Stimulated activated naive CD4-positive, alpha-beta T cell (primary cell): Measurements from ENCODE around the gene ANKRD45.
"Not testable (repeated sequence)": the region's sequence is repeated elsewhere in the genome, so short reads cannot be mapped to it uniquely, and the experiment has no call there.

Source experiments
- DNase-seq, 6 experiments: peaks; one replicate each; lab custom pipeline; 2025; lab: John Stamatoyannopoulos, UW

Gene ANKRD45

DNA sequence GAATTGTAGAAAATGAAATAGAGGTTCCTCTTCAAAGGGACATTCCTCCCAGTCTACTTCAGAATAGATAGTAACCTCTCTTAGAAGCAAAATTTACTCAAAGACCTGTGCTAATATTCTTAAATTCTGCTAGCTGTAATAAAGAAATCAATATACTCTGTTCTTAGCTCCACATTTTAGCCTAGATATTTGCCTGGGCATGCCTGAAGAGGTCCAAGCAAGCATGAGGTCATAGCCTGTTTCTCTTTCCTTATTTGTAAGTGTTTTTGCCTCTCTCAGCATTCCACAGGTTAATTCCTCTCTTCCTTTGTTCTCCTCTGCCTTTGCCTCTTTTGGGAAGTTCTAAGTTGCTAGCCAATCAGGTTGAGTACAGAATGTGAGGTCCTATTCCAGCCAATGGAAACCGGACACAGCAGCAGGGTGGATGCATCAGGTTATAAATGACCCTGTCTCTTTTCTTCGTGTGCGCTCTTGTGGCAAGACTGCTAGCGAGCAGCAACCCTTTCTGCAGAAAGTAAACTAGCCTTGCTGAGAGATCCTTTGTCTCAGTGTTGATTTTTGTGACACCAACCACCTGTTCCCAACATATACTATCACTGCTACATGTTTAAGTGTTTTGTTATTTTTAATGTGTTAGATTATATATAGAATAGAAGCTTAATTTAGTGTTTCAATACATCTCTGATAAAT lies 27.1 kb downstream of the ANKRD45 start:
- not testable (repeated sequence) for DNase-seq

- no peak for DNase-seq
These were observed 30.5 kb downstream of the ANKRD45 start for GRCh38 chr1:173639102-173639501.

DNA sequence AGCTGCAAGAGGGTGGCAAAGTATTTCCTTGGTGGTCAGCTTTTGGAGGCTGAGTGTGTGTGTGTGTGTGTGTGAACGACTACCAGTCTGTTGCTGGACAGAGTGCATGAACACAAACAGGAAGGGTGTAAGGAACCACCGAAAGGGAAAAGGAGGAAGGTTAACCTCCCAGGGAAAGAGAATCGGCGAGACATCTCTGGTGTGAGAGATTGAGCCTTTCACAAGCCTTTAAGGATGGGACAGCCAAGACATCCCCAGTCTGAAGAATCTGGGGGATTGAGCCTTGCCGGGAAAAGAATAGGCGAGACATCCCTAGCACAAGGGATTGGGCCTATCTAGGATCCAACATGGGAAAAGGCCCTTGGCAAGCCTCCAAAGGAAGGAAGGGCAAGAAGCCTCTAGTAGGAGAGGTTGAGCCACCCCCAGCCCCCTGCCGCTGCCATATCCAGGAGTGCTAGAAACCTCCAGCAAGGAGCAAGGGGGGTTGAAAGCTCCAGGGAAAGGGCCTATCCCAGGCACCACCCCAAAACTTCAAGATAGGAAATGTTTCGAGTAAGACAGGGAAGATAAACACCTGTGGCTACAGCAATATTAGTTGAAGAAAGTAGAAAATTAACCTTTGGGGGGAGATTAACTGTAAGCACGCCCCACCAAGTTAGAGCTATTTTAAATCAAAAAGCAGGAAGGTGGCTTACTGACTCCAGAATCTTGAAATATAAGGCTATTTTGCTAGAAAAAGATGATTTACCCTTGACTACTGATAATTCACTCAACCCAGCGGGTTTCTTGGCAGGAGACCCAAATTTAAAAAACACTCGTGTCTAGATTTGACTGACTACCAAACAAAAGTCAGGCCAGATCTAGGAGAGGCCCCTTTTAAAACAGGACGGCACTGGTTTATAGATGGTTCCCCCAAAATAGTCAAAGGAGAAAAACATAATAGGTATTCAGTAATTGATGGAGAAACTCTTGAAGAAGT lies 31.3 kb downstream of the ANKRD45 start:
- DNase-seq: no peak

GRCh38 chr1:173637236-173638042 lies 32.2 kb downstream of the ANKRD45 start:
- not testable (repeated sequence) for DNase-seq

GRCh38 chr1:173635116-173635515 lies 34.5 kb downstream of the ANKRD45 start, which contains the start of gene TEX50:
TSS of gene TEX50 (plus strand) at chr1:173635338. CDS start at chr1:173635522, 184 bp downstream.
- no peak for DNase-seq

GRCh38 chr1:173628888-173629287 lies 40.8 kb downstream of the ANKRD45 start:
- DNase-seq: peak in 1 of 6 experiments; percentile 1

DNA sequence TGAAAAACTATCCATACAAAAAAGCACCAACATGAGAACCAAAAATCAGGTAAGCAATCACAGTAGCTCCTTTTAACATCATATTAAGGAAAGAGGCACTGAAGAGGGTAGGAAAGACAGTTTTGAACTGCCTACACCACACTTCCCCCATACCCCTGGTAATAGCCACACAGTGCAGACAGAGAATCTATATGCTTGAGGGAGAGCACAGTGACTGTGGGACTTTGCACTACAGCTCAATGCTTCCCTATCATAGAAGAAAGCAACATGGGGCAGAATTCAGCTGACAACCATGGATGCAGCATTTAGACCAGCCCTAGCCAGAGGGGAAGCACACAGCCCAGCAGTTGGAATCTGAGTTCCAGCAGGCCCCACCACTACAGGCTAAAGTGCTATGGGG lies 42.4 kb downstream of the ANKRD45 start:
- DNase-seq: no peak

DNA sequence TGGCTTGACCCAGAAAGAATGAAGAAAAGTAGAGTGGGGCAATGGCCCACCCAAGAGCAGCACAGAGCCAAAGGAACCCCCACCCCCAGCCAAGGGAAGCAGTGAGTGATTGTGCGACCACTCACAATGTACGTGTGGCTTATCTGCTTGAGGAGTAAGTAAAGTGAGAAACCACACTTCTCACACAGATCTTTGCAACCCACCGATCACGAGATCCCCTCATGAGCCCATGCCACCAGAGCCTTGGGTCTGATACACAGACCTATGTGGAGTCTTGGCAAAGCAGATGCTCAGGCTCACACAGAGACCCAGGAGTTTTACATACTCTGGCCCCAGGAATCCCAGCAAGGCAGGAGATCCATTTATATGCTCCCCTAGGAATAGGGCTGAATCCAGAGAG lies 52.8 kb downstream of the ANKRD45 start:
- DNase-seq: no peak

DNA sequence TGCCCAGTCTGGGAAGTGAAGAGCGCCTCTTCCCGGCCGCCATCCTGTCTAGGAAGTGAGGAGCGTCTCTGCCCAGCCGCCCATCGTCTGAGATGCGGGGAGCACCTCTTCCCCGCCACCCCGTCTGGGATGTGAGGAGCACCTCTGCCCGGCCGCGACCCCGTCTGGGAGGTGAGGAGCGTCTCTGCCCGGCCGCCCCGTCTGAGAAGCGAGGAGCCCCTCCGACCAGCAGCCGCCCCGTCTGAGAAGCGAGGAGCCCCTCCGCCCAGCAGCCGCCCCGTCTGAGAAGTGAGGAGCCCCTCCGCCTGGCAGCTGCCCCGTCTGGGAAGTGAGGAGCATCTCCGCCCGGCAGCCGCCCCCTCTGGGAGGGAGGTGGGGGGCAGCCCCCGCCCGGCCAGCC lies 56.6 kb downstream of the ANKRD45 start:
- DNase-seq: not testable (repeated sequence)

DNA sequence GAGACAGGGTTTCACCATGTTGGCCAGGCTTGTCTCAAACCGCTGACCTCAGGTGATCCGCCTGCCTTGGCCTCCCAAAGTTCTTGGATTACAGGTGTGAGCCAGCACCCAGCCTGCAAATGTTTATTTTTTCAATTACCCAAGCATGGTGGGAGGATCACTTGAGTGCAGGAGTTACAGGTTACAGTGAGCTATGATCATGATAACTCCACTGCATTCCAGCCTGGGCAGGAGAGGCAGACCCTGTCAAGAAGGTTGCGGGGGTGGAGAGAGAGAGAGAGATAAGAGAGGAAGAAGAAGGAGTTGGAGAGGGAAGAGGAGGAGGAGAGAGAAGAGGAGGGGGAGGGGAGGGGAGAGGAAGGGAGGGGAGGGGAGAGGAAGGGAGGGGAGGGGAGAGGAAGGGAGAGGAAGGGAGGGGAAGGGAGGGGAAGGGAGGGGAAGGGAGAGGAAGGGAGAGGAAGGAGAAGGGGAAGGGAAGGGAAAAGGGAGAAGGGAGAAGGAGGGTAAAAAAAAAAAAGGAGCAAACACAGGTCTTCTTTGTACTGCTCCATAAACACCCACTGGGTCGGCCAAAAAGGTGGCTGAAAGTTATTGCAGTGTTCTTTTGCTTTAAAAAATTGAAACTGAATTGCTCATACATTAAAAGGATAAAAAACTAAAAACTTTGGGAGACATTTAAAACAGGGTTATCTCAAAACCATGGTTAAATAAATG lies 61.0 kb downstream of the ANKRD45 start:
- DNase-seq: no peak

GRCh38 chr1:173603056-173603591 lies 66.5 kb downstream of the ANKRD45 start, which contains the start of gene SLC9C2:
TSS of gene SLC9C2 (minus strand) at chr1:173603072. CDS start at chr1:173601776, 1,296 bp downstream.
- DNase-seq: no peak

DNA sequence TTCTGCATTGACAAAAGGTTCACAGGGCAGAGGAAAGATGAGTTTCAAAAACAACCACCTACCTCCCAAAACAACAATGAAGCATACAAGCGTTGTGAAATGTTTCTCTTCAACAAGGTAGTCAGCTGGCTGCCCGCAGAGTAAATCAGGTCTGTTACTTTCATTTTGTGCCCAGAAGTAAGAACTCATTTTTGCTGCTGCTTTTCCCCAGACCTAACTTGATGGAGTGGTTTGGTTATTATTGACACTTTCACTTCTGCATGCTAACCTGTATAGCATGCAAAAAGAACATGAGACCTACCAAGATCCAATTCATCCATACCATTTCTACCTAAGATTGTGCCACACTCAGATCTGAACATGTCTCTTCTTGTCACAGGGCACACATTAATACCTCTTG lies 68.1 kb downstream of the ANKRD45 start:
- no peak for DNase-seq

GRCh38 chr1:173596097-173596825 lies 73.4 kb downstream of the ANKRD45 start:
- DNase-seq: no peak

- DNase-seq: not testable (repeated sequence)
These were observed 78.5 kb downstream of the ANKRD45 start for GRCh38 chr1:173591138-173591537.

GRCh38 chr1:173590557-173590956 lies 79.1 kb downstream of the ANKRD45 start:
- DNase-seq: no peak

GRCh38 chr1:173581383-173582079 lies 88.1 kb downstream of the ANKRD45 start:
- no peak for DNase-seq

DNA sequence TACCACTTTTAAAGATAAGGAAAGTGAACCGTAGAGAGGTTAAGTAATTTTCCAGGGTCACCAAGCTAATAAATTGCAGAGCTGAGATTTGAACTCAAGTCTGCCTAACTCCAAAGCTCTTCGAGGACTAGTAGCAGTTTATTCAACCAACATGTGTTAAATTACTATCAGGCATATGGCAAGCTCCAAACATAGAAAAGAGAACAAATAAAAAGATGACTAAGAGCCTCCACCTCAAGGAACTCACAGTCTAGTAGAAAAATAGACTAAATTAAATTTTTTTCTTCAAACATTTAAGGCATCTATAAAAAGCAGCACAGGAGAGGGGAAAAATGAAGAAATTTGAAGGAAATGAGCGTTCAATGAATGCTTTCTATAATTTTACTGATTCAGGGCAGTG lies 89.0 kb downstream of the ANKRD45 start:
- no peak for DNase-seq

GRCh38 chr1:173580071-173580470 lies 89.6 kb downstream of the ANKRD45 start:
- no peak for DNase-seq

GRCh38 chr1:173573596-173573995 lies 96.1 kb downstream of the ANKRD45 start:
- DNase-seq: no peak
